Hematopoietic multipotent progenitor cell (in vitro differentiated cells): ENCODE data around the gene PHYHIPL. TPM values are rescaled to one million over a fixed set of nuclear protein-coding genes. Genes with fewer than 3 reads are reported as not detected.

ENCODE experiments used
- DNase-seq, 3 donors: peaks; one replicate each; pipeline ENCODE4 v3.0.0-alpha.2; 2011 to 2015; ENCODE audit warnings: low read depth in 2 of 3, low spot score in 2 of 3
- total RNA-seq: library from RNA; depleted of rRNA; stranded (reverse); fragments of >200 nt; gene quantifications from one replicate; pipeline ENCODE4 v1.2.3, GENCODE V29; 2012

PHYHIPL gene
- total RNA-seq, 1 donor: under 0.01 TPM

DNA sequence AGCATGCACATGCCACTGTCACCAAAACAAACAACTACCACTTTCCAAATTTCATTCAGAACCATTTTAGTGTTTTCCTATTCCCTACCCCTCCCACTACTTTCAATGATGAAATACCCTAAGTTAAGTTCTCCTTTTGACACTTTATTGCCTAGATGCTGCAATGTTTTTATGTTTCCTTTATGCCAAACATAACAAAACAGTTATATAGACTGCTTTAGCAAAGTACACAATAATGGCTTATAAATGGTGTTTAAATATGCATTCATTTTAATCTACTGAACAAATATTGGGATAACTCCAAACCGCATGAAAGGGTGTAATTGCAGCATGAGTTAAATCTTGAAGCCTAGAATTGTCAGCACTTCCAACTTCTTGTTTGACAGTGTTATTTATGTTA, 69.2 kb downstream of the PHYHIPL start:
- no peak for DNase-seq

DNA sequence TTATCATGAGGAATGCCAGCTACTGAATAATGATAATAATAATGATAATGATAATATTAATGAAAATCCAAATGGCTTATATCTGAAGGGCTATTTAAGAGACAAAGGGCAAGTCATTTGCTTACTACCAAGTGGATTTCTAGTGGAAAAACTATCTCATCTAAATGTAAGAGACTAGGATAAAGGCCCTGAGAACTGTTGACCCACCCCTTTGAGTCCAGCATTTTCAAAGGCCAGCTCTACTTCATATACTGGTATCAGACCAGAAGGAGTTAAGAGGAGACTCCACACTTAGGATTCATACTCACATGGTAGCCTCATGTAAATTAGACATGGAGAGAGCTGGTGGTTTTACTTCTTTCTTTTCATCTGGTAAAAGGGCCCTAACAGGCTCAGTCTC, 76.0 kb downstream of the PHYHIPL start:
- DNase-seq: no peak

DNA sequence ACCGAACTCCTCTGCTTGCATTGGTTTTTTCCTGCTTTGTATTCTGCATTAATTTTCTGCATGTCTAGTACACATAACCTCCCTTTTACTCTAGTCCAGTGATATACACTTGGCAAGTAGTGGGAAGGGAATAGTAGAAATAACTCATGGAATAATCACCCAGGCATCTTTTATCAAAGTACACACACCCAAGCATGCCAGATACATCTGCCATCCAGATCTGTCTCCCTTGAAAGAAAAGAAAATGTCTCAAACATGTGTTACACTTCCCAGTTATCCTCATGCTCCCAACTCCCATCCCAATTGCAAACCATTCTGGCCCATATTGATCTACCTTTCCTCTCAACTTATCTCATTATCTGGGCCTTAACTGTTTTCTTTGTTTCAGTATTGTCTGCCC, 79.0 kb downstream of the PHYHIPL start:
- no peak for DNase-seq

DNA sequence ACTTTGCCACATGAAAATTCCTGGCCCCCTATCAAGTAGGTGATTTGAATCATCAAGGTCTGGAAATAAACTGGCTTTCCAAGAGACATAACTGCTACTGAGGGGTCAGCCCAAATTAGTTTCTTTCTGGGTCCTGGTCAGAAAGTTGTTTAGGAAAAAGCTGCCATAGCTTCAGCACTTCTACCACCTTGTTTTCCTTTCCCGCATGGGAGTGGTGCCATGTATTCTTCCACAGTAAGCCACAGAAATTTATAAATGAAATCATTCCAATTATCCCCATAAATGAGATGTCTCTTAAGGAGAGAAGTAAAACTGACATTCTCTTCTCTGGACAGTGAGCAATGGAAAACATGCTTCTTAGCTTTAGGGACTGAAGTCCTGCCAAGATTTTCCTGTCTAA, 80.8 kb downstream of the PHYHIPL start:
- no peak for DNase-seq

DNA sequence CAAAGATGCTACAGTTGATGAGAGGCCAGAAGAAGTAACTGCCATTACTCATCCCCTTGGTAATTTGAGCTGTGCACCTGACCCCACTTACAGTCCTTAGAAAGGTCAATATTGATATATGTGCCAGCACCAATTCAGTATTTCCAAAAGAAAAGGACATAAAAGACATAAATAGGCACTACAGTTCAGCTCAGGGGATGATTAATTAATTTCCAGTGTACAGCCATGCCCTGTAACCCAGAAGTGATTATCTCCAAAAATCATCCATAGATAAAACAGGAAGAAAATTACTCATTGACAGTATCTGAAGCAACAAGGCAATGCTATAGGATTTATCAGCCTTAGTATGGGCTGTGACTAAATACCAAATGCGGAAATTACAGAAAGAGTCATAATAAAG, 82.4 kb downstream of the PHYHIPL start:
- DNase-seq: no peak

DNA sequence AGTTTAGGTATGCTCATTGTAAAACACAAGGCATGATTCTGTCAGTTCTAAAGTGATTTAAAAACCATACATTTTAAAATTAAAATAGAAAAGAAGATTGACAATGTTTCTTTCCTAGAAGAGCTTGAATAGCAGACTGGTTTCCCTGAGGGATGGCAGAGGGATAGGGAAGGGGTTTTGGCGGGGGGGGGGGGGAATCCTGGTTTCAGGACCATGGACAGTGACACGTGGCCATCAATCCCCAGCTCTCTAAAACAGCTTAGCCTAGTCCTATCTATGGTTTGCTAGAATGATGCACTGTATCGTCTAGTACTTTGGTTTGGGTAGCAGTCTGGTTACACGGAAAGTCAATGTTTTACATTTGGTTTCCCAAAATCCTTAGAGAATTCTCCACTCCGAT, 88.7 kb downstream of the PHYHIPL start:
- DNase-seq: no peak

DNA sequence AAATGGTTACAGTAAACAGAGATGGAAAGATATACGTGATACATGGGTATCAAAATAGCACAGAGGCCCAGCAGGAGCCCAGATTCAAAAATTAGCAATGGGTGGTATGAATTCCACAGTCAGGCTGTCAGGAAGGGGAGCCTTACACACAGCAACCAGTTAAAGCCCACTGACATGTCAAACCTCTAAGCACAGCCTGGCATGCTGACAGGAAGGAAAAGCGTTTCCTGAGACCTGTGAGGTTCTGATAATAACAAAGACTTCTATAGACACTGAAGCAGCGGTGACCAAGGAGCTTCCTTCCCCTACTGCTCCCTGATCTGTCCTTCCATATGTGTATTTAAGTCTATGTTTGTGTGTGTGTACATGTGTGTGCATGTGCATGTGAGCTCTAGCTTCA, 89.9 kb downstream of the PHYHIPL start:
- peak in 2 of 3 donors; percentile 61 to 88 for DNase-seq

DNA sequence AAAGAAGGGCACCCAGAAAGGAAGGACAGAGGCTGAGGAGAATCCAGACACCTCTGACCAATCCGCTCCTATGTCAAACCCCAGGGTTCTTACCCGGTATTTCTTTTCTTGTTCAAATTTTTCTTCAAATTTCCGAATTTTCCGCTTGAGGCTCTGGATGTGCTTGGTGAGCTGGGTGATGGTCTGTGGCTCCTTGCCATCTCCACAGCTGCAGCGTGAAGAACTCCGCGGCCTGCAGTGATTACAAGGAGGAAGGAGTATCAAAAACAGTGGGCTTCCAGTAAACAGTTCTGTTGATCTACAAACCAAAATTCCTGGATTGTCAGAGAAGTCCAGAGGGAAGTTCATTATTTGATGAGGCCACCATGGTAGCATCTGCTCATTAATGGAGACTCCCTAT, 92.0 kb downstream of the PHYHIPL start:
- no peak for DNase-seq

DNA sequence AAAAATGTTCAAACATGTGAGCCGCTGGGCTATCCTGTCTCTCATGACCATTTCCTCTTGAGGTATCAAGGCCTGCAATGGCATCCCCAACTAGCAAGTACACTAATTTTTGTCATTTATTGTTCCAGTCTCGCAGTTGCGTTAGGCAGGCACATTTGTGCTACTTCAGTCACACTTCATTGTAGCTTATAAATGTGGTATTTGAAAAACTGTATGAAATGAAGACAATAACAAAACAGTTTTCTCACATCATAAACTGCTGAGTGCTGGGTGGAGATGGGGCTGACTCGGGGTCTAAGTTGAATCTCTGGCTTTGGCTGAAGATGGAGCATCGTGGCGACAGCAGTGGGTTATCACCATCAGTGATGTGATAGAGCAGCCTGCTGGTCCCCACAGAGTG, 93.2 kb downstream of the PHYHIPL start:
- DNase-seq: no peak

DNA sequence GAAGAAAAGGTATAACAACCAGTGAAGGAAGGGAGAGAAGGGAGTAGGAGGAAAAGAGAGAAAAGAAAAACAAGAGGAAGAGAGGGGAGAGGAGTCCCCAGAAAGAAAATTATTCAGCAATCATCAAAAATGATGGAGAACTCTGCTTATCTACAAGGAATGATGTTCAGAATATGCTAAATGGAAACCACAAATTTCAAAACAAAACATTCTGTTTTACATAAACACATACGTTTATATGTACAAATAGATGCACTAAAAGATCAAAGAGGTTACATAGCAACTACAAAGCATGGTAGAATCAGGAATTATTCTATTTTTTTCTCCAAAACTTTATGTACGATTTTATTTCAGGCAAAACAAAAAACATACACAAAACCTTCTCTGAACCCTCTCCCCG, 94.0 kb downstream of the PHYHIPL start:
- no peak for DNase-seq

DNA sequence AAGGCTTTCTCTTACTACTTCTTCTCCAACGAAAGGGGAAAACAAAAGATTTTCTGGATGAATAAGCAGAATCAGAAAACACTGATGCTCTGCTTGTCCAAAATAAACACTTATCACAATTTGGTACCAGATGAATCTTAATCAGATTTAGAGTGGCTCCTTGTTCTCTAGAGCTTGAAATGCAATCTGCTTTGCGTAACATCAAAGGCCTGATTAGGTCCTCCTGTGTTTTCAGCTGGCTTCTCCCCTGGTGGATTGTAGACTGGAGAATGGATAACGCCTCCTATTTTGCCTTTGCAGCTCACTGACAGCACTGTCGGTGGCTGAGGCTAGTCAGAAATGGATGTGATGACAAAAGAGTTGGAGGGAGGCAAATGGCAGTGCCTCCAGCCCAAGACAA, 94.7 kb downstream of the PHYHIPL start:
- DNase-seq: no peak

DNA sequence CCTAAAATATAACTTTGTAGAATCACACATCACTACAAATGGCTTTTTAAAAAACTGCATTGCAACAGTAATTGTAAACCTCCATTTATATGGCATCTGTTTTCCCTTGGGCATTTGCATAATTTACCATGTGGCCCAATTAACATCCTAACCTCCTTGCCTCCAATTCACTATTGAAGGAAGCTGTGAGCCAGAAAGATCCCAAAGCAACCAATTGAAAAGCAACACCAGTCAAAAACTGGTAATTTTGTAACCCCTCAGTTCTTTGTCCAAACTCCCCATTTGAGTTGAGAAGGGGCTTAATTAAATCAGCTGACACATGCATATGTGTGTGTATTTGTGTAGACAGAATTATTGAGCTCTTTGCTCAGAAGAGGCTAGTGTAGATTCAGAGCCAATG, 95.6 kb downstream of the PHYHIPL start:
- DNase-seq: no peak

DNA sequence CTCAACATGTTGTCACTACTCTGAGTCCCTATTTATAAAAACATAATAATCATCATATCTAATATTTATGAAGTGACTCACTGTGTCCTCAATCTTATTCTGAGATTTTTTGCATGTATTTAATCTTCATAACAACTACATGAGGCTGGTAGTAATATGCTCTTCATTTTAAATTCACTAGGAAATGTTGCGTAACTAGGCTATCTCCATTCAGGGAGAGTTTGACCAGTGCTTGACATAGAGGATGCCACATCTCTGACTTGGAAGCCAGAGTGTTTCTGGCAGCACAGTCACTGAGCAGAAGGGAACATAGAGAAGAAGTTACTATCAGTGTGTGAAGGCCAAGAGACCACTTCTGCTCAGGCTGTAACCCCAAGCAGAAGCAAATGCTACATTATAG, 97.0 kb downstream of the PHYHIPL start:
- no peak for DNase-seq

DNA sequence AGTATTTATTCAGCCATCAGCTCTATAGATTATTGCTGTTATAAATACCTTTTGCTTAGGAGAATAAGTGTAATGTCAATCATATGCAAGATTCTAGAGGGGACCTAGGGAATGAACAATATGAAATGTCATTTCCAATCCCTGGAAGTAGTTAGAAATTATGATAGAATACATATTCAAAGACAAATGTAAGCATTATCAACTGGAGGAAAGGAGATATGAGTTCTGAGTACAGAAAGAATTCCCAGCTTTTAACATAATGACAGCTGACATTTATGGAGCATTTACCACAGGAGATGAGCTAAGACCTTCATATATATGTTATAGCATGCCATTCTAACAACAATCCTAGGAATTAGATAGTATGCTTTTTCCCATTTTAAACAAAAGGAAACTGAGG, 99.7 kb downstream of the PHYHIPL start:
- DNase-seq: no peak

DNA sequence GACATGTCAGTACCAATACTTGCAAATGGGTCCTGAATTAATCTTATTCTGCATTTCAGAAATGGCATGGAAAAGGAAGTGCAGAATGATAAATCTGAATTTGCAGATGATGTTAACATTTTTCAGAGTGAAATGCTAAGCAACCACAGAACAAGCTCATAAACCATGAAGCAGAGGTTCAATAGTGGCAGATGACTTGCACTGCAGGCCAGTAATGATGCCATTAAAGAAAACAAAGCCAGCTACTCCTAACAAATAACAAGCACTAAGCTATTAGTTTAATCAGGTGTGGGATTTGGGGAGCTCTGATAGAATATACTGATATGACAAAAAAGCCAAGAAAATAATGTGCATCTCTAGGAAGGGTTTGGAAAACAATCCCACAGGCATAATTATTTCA, 100.5 kb downstream of the PHYHIPL start:
- DNase-seq: no peak

DNA sequence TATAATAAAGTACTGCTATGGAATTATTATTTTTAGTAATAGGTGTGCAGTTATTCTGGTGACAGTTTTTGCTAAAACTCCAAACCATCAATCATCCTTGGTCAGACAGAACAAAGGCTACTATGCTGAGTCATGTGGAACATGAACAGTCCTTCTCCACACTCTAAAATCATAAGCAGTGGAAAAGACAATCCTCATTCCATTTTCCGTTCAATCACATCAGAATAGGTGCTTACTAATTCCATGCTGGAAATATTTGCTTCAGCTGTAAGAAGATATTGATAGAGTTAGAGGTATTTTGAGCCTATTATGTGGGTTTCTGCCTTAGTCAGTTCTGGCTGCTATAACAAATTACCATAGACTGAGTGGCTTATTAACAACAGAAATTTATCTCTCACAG, 103.0 kb downstream of the PHYHIPL start:
- DNase-seq: no peak

DNA sequence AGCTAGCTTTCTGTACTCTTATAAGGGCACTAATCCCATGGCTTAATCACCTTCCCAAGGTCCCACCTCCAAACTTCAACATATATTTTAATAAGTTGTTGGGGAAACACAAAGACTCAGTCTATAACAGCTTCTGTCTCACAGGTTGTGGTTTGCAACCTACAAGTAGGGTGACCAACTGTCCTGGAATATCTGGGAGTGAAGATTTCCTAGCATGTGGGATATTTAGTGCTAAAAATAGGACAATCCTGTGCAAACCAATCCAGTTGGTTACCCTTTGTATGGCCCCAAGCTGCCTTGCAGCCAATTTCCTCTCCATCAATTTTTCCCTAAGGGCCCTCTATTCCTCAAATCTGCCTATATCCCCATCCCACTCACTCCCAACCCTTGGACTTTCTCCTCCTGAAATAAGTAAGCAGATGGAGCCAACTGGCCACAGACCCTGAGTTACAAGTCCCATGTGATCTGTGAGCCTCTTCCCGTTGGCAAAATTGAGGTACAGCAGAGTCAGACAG, 103.6 kb downstream of the PHYHIPL start:
- DNase-seq: no peak

DNA sequence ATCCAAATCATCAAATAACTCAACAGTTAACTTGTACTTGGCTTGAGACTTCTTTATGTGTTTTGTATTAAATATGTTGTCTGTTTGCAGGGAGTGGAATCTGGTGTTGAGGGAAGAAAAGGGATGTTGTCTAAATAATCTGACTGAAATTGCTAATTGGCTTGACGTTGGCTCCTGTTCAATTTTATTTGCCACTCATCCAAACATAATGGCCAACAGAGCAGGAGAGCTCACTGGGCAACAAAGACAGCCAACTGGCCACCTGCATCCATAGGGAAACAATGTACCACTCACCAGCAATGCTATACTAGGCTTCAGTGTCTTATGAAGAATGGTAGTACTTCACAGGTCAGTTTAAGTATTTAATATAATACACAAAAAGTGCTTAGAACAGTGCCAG, 105.4 kb downstream of the PHYHIPL start:
- DNase-seq: no peak

DNA sequence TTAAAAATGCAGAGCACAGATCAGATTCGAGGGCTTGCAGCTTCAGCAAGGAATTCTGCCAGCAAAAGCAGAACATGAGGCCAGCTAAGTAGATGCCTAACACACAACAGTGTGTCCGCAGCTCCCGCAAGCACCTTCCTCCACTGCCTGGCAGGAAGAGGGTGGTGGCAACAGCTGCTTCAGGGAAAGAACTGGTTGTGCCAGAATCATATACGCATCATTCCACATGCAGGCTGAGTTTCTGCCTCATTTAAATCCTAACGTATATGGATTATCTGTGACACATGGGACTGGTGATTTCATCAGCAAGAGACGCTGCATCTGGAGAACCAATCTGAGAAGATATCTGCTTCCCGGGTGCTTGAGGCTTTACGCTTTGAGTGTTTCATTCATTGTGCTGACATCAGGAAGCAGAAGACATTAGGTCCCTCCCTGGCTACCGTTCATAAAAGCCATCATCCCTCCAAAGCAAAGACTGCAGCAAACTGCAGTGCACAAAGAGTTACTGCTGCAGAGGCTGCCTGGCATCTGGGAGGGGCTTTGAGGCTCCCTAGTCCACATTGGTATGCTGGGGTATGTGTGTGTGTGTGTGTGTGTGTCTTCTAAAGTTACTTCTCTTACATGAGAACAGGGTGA, 107.1 kb downstream of the PHYHIPL start:
- DNase-seq: no peak

DNA sequence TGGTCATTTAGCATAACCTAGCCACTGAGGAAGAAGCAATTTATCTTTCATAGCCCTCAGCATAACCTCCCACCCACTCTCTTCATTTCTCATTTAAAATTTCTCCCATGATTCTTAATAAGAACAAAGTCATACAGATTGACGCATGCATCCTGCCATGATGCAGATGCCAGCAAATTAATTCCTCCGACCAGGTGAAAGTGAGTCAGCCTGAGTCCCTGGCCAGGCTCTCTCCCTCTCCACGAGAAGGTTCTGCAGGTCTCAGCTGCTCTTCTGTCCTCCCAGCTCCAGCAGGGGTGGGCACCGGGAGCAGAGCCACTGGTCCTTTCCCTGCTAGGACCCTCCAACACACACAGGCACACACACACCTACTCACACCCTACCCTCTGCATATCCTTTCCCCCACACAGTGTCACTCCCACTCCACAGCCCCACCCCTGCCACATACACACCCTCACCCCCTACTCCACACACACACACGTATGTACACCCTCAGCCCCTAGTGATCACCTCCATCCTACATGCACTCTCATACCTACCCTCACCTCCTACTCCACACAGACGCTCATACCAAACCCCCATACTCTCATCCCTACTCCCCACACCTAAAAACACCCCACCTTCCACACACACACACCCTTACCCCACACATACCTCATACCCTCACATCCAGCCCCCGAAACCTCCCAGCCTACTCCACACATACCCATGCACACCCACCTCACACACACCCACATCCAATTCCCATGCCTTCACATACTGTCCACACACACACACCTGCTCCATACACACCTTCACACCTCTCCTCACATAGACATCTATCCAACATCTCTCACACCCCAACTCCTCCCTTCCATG, 107.9 kb downstream of the PHYHIPL start:
- no peak for DNase-seq

DNA sequence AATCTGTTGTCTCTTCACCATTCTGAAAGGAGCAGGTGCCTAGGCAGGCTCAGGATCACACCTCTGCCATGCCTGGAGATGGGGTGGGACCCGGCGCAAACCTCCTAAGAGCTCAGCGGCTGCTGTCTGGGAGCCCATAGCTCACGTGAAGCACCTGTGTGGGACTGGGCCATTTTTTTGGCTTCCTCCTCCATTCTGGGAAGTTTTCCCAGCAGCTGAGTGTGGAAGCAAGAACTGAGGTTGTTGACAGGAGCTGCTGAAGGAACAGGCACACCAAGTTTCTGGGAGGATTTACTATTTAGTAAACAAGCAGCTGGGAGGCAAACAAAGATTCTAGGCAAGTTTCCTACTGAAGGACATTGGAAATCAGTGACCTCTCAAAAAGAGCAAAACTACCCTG, 108.6 kb downstream of the PHYHIPL start:
- no peak for DNase-seq

DNA sequence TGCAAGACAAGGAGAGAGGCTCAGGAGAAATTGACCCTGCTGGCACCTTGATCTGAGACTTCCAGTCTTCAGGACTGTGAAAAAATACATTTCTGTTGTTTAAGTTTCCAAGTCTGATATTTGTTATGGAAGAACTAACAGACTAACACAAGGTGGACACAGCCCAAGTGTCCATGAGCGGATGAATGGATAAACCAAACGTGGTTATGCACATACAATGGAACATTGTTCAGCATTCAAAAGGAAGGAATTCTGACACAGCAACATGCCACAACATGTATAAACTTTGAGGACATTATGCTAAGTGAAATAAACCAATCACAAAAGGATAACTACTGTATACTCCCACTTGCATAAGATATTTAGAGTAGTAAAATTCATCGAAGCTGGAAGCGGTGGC, 109.4 kb downstream of the PHYHIPL start:
- no peak for DNase-seq
